Stimulated activated naive CD8-positive, alpha-beta T cell treated with anti-CD3 and anti-CD28 coated beads, Interleukin-15, Interleukin-2, amounts not matched to agents 100 U/mL and 50 U/mL, for 24 hours (primary cell): ENCODE results near the gene INHBE.
"Not testable (repeated sequence)": the region's sequence is repeated elsewhere in the genome, so short reads cannot be mapped to it uniquely, and the experiment has no call there.

Experiments used
- ATAC-seq: fragments of 150-1000 bp; cut with Tn5 transposase; one replicate; pipeline ENCODE4 v1.10.0; 2021
- DNase-seq: peaks from one replicate; pipeline ENCODE4 v3.0.0; 2021

The INHBE gene

GRCh38 chr12:57441846-57442427, 13.2 kb upstream of the INHBE start:
- DNase-seq: no peak
- ATAC-seq: no peak

GRCh38 chr12:57444337-57444736, 10.8 kb upstream of the INHBE start:
- DNase-seq, ATAC-seq: not testable (repeated sequence)

GRCh38 chr12:57444744-57445143, 10.4 kb upstream of the INHBE start:
- no peak for DNase-seq
- no peak for ATAC-seq

- DNase-seq (no peak), ATAC-seq (no peak)
Observed at GRCh38 chr12:57446292-57446960, 8.7 kb upstream of the INHBE start.

- no peak for ATAC-seq
- DNase-seq: no peak
Observed at GRCh38 chr12:57448669-57449068, 6.4 kb upstream of the INHBE start.

GRCh38 chr12:57449375-57449774, 5.7 kb upstream of the INHBE start:
- no peak for ATAC-seq
- no peak for DNase-seq

- no peak for DNase-seq
- ATAC-seq: no peak
Observed at GRCh38 chr12:57450057-57450456, 5.0 kb upstream of the INHBE start.

- ATAC-seq: no peak
Observed at GRCh38 chr12:57451233-57451778, 3.8 kb upstream of the INHBE start.

GRCh38 chr12:57452181-57452936, 2.7 kb upstream of the INHBE start:
- peak; percentile 46 for DNase-seq
- ATAC-seq: peak; percentile 63

More at GRCh38 chr12:57451233-57451778, 3.8 kb upstream of the INHBE start:
- no peak for DNase-seq

GRCh38 chr12:57452937-57453509, 2.1 kb upstream of the INHBE start:
- ATAC-seq (no peak), DNase-seq (peak; percentile 80)

- no peak for ATAC-seq
Observed at GRCh38 chr12:57454213-57454565, 918 bp upstream of the INHBE start.

GRCh38 chr12:57455374-57456144, 452 bp downstream of the INHBE start:
- DNase-seq (no peak), ATAC-seq (no peak)

More at GRCh38 chr12:57454213-57454565, 918 bp upstream of the INHBE start:
- DNase-seq: no peak

- peak; percentile 44 for ATAC-seq
- peak; percentile 67 for DNase-seq
Observed at GRCh38 chr12:57456145-57456700, 1.1 kb downstream of the INHBE start.

- ATAC-seq (no peak), DNase-seq (no peak)
Observed at GRCh38 chr12:57456737-57457490, 1.8 kb downstream of the INHBE start.

- no peak for ATAC-seq
- no peak for DNase-seq
Observed at GRCh38 chr12:57458665-57459054, 3.6 kb downstream of the INHBE start.

- ATAC-seq: peak; percentile 74
Observed at GRCh38 chr12:57459055-57459749, 4.1 kb downstream of the INHBE start.

GRCh38 chr12:57459750-57460467, 4.8 kb downstream of the INHBE start, which contains the start of gene GLI1:
Gene GLI1, plus strand, starts transcription at chr12:57459785. Its CDS starts 3,907 bp downstream, at chr12:57463692.
- ATAC-seq (no peak), DNase-seq (no peak)

More at GRCh38 chr12:57459055-57459749, 4.1 kb downstream of the INHBE start:
- peak; percentile 97 for DNase-seq

GRCh38 chr12:57460468-57460784, 5.3 kb downstream of the INHBE start:
- DNase-seq (peak; percentile 30), ATAC-seq (no peak)

- DNase-seq (no peak), ATAC-seq (no peak)
Observed at GRCh38 chr12:57460841-57461275, 5.8 kb downstream of the INHBE start.
